Large intestine (tissue), 3 donors: ENCODE data around the gene RNMT. TPM values are rescaled to one million over a fixed set of nuclear protein-coding genes. Genes with fewer than 3 reads are reported as not detected.

Experiments
- DNase-seq, 2 donors: peaks; one replicate each; pipeline versions ENCODE4 v3.0.0 to v3.0.0-alpha.2; 2013
- H3K27ac ChIP-seq: one replicate; pipeline ENCODE4 v1.5.1; 2013; ENCODE audit warnings: low read length
- H3K27me3 ChIP-seq: 2 replicates; pipeline ENCODE4 v1.6.1; 2013; ENCODE audit warnings: low read length; ENCODE audit not compliant: control insufficient read depth, insufficient read depth
- H3K36me3 ChIP-seq: 2 replicates; pipeline ENCODE4 v1.6.1; 2013; ENCODE audit warnings: low read length; ENCODE audit not compliant: control insufficient read depth, insufficient read depth
- H3K4me1 ChIP-seq: one replicate; pipeline ENCODE4 v1.6.1; 2013; ENCODE audit warnings: low read length; ENCODE audit not compliant: control insufficient read depth, insufficient read depth
- H3K4me3 ChIP-seq: one replicate; pipeline ENCODE4 v1.5.1; 2013; ENCODE audit warnings: low read length
- H3K9me3 ChIP-seq: one replicate; pipeline ENCODE4 v1.6.1; 2013; ENCODE audit warnings: mild to moderate bottlenecking, low read depth, low read length, moderate library complexity; ENCODE audit not compliant: control insufficient read depth
- WGBS: methylation state at CpG from one replicate; pipeline ENCODE4 v1.1.5; 2013; ENCODE audit warnings: low lambda C conversion rate; ENCODE audit not compliant: insufficient coverage; 5-methylcytosine and 5-hydroxymethylcytosine counted together
- polyA plus RNA-seq: library from polyadenylated mRNA; unstranded; fragments of 120-200 nt; gene quantifications from one replicate; pipeline ENCODE4 v1.2.1, GENCODE V29; 2013

RNMT gene
- polyA plus RNA-seq, 1 donor, result 31.3 TPM

DNA sequence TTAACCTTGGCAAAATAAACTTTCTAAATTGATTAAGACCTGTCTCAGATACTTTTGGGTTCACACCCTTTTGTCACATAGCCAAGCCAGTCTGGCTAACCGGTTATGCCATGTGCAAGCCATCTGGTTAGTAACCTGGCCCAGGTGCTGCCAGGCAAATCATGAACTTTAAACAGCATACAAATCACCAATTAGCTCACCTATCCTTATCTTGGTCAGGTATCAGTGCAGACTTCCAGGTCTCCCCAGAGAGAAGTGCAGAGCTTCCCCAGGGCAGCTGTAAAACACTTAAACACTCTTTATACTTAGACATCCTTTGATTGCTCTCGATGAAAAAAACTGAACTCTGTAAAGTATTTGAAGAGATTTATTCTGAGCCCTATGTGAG, 82.6 kb downstream of the RNMT start:
- Histone ChIP-seq H3K4me1 (peaks cover 32% of the 10 kb centered on the region), H3K36me3 (no peaks in the 10 kb centered on the region), H3K27me3 (no peaks in the 10 kb centered on the region), H3K9me3 (no peaks in the 10 kb centered on the region), H3K27ac (peak overlapping the region; percentile 65), H3K4me3 (no peak overlapping the region)
- no CpG with 5 or more reads among the region's 2 CpGs for WGBS
- peak in 1 of 2 donors; percentile 66 for DNase-seq

DNA sequence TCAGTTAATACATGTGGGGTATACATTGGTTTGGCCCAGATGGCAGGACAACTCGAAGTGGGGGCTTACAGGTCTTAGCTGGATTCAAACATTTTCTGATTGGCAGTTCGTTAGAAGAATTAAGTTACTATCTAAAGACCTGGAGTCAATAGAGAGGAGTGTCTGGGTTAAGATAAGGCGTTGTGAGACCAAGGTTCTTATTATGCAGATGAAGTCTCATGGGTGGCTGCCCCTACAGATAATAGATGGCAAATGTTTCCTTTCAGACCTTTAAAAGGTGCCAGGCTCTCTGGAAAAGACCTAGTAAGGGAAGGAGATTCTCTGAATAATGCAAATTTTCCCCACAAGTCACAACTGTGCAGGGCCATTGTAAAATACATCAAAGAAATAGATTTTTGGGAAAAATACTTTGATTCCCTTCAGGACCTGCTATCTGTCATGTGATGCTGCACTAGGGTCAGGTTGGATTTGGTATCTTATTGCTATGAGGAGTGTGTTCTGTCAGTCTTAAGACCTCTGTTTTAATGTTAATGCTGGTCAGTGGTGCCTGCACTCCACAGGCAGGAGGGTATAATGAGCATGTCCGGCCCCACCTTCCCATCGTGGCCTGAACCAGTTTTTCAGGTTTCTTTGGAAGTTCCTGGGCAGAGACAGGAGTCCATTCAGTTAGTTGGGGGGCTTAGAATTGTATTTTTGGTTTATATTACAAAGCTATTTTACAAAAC, 83.2 kb downstream of the RNMT start:
- DNase-seq, result peak in 1 of 2 donors; percentile 56
- peaks cover 32% of the 10 kb centered on the region for H3K4me1 ChIP-seq
- H3K9me3 ChIP-seq, result no peaks in the 10 kb centered on the region
- H3K4me3 ChIP-seq, result no peak overlapping the region
- no CpG with 5 or more reads among the region's 5 CpGs for WGBS
- no peaks in the 10 kb centered on the region for H3K36me3 ChIP-seq
- peak overlapping the region; percentile 65 for H3K27ac ChIP-seq
- H3K27me3 ChIP-seq, result no peaks in the 10 kb centered on the region

DNA sequence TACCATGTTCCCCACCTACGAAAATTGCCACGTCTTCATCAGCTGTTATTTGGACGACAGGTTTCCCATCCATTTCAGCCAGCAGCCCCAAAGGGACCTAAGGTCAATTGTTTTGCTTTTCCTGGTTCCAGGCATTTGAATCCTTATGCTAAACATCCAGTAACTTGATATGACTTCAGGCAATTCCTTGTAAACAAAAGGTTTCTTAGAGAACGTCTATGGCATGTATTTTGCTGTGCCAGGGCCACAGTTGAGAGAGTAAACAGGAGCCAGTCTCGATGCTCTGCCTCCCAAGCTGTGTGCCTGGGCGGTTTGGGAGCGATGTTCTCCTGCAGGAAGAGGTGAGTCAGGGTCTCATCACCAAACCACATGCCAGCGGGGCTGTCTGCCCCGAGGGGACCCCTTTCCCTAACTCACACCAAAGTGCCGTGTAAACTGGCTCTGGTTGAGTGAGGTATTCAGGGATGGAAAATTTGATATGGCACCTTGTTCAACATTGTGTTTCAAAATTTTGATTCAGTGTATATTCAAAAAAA, 84.5 kb downstream of the RNMT start:
- H3K4me3 ChIP-seq, result no peak overlapping the region
- WGBS, result no CpG with 5 or more reads among the region's 10 CpGs
- H3K27me3 ChIP-seq, result no peaks in the 10 kb centered on the region
- H3K36me3 ChIP-seq, result no peaks in the 10 kb centered on the region
- no peak overlapping the region for H3K27ac ChIP-seq
- DNase-seq, result no peak
- peaks cover 27% of the 10 kb centered on the region for H3K4me1 ChIP-seq
- H3K9me3 ChIP-seq, result no peaks in the 10 kb centered on the region

DNA sequence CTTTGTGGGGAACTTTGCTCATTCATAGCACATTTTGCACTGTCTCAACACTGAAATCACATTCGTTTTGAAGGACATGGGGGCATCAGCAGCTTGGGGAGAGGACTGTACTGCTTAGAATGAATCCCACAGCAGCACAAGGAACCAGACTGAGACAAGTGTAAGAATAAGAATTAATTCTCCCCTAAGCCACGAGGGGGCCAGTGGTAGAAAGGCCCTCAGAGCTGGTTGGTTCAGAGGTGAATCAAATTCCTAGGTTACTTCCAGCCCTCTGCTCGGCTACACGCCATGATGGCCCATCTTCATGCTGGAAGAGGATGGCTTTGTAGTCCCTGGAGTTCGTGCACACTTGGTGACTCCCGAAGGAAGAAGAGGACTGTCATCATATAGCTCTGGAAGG, 85.5 kb downstream of the RNMT start:
- Histone ChIP-seq H3K4me3 (no peak overlapping the region), H3K4me1 (peaks cover 26% of the 10 kb centered on the region), H3K9me3 (no peaks in the 10 kb centered on the region), H3K36me3 (no peaks in the 10 kb centered on the region), H3K27ac (no peak overlapping the region), H3K27me3 (no peaks in the 10 kb centered on the region)
- no peak for DNase-seq
- no CpG with 5 or more reads among the region's 6 CpGs for WGBS

DNA sequence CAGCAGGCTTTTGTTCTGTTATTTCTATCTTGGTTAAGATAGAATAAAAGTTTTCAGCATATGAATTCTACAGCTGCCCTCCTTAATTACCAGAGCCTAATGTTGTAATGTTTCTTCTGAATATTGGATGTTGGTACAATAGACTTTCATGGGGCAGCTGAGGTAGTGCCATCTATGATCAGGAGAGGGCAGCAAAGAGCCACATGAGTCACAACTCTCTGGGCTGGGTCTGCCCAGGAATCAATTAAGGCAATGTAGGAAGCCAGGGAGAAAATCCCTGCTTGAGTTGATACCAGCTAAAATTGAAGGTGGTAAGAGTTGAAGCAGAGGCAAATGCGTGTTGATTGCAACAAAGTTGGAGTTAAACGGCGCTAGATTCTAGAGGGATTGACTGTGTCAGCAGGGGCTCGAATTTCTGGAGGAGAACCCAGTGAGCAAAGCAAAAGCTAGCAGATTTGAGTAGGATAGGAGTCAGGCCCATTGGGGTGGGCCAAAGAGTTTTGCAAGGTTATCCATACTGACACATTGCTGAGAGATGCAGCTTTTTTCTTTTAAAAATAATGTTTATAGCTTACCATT, 86.9 kb downstream of the RNMT start:
- H3K27me3 ChIP-seq, result no peaks in the 10 kb centered on the region
- no peak overlapping the region for H3K27ac ChIP-seq
- DNase-seq, result peak; percentile 50 to 57
- WGBS, result no CpG with 5 or more reads among the region's 4 CpGs
- no peak overlapping the region for H3K4me3 ChIP-seq
- no peaks in the 10 kb centered on the region for H3K36me3 ChIP-seq
- H3K4me1 ChIP-seq, result peaks cover 22% of the 10 kb centered on the region
- H3K9me3 ChIP-seq, result no peaks in the 10 kb centered on the region

Other genes starting within 250 kb of the RNMT start
- 16.7 TPM for gene FAM210A, start 115 bp upstream of the RNMT start, polyA plus RNA-seq
- 0.66 TPM for gene MC5R, start 97.5 kb downstream of the RNMT start, polyA plus RNA-seq
- 0.06 TPM for gene MC2R, start 188.9 kb downstream of the RNMT start, polyA plus RNA-seq